GM12801 (cell line): ENCODE results near the gene GDA.

Experiments
- TF ChIP-seq, protein P1 (sequence below): IDR thresholded peaks from one replicate; pipeline ENCODE4 v1.5.1; 2011; ENCODE audit warnings: control low read depth; ENCODE audit not compliant: insufficient read length; ENCODE audit errors: extremely low read depth

Gene GDA

DNA sequence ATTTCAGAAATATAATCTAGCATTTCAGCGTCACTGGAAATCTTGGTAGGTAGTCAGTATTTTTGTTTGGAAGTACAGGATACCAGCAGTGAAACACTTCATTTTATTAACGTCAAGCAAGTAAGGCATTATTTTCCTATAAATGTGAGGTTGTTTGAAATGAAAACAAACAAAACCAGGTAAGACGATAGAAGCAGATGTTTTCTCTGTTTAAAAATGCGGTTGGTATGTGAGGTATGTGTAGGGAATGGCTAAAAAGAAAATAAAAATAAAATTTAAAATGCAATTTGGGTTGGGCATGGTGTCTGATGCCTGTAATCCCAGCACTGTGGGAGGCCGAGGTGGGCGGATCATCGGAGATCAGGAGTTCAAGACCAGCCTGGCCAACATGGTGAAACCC lies 16.1 kb downstream of the GDA start:
- TF ChIP-seq, protein P1, sequence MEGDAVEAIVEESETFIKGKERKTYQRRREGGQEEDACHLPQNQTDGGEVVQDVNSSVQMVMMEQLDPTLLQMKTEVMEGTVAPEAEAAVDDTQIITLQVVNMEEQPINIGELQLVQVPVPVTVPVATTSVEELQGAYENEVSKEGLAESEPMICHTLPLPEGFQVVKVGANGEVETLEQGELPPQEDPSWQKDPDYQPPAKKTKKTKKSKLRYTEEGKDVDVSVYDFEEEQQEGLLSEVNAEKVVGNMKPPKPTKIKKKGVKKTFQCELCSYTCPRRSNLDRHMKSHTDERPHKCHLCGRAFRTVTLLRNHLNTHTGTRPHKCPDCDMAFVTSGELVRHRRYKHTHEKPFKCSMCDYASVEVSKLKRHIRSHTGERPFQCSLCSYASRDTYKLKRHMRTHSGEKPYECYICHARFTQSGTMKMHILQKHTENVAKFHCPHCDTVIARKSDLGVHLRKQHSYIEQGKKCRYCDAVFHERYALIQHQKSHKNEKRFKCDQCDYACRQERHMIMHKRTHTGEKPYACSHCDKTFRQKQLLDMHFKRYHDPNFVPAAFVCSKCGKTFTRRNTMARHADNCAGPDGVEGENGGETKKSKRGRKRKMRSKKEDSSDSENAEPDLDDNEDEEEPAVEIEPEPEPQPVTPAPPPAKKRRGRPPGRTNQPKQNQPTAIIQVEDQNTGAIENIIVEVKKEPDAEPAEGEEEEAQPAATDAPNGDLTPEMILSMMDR = no peak

DNA sequence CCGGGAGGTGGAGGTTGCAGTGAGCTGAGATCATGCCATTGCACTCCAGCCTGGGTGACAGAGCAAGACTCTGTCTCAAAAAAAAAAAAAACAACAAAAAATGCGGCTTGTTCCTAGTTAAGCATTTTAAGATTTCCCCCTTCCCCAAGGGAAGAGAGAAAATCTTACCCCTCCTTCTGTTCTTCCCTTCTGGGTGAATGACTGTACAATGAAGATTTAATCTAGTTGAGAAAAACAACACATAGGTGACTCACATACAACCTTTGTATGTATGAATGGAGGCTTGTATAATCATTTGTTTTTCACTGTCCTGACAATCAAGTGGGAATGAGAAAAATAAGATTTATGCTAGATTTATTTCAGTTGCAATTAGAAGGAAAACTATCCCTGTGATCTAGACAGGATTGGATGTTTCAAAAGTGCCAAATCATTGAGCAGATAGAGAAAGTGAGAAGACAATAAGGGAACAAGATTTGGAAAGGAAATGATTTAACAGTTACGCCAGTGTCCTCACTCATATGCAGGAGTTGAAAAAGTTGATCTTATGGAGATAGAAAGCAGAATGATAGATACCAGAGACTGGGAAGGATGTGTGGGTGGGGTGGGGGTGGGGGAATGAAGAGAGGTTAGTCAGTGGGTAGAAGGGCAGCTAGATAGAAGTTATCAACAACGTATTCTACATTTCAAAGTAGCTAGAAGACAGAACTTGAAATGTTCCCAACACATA lies 16.7 kb downstream of the GDA start:
- TF ChIP-seq, protein P1 = no peak

DNA sequence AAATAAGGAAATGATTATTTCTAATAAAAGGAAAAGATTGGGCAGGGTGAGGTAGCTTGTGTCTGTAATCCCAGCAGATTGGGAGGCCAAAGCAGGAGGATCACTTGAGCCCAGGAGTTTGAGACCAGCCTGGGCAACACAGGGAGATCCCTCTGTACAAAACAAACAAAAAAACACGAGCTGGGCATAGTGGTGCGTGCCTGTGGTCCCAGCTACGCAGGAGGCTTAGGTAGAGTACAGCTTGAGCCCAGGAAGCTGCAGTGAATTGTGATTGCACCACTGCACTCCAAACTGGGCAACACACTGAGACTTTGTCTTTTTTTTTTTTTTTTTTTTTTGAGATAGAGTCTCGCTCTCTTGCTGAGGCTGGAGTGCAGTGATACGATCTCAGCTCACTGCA lies 18.8 kb downstream of the GDA start:
- TF ChIP-seq, protein P1 = no peak

DNA sequence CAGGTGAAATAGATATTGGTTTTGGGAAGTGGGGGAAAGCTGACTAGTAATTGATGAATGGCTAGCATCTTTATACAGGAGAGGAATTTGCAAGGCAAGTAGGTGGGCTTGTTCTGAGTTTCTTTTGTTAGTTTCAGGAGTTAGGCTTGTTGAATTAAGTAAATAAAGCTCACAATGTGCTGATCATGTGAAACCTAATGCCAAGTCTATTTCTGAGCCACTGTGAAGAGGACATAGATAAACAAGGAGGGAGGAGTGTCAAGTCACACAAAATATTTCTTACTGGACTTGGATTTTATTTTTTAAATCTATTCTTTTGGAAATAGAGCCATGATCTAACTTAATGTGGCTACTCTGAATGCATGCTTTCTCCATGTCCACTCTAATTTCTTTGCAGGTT lies 19.9 kb downstream of the GDA start:
- TF ChIP-seq, protein P1 = no peak

DNA sequence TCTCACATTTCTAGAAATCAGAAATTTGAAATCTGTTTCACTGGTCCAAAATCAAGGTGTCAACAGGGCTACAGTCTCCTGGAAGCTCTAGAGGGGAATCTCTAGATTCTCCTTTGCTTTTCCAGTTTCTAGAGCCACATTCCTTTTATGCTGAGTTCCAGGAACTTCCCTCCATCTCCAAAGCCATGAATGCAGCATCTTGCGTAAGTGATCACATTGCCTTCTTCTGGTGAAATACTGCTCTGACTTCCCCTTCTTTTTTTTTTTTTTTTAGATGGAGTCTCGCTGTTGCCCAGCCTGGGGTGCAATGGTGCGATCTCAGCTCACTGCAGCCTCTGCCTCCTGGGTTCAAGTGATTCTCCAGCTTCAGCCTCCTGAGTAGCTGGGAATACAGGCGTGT lies 23.8 kb downstream of the GDA start:
- TF ChIP-seq, protein P1 = no peak

DNA sequence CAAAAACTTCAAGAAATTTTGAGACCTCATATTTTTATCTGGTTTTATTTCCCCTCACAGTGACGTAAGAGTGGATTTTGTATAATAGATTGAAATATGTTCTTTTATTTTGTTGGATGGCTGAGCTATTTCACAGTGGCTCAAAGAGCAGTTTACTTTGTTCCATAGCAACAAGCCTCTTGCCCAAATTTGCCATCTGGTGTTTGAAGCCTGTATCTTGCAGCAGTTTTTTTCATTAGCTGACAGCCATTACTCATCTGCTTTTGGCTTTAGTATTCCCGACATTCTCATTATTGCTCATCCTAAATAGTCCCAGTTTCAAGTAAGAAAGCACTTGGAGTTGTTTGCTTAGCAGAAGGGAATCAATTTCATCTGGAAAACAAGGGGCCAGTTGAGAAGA lies 36.3 kb downstream of the GDA start:
- TF ChIP-seq, protein P1 = no peak

DNA sequence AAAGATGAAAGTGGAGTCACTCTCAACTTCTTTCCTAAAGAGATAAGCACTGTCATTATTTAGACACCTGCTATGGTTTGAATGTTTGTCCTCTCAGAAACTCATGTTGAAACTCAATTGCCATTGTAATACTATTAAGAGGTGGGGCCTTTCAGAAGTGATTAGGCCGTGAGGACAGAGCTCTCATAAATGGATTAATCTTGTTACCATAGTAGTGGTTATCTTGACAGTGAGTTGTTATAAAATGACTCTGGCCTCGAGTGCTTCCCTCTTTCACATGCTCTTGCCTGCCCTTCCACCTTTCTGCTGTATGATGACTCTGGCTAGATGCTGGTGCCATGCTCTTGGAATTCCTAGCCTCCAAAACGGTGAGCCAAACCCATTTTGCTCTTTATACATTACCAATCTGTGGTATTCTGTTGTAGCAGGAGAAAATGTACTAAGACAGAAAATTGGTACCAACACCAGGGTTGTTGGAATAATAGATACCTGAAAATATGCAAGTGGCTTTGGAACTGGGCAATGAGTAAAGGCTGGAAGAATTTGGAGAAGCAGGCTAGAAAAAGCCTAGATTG lies 38.0 kb downstream of the GDA start:
- TF ChIP-seq, protein P1 = no peak
